ENCODE data around the gene EXO5.

The EXO5 gene

DNA sequence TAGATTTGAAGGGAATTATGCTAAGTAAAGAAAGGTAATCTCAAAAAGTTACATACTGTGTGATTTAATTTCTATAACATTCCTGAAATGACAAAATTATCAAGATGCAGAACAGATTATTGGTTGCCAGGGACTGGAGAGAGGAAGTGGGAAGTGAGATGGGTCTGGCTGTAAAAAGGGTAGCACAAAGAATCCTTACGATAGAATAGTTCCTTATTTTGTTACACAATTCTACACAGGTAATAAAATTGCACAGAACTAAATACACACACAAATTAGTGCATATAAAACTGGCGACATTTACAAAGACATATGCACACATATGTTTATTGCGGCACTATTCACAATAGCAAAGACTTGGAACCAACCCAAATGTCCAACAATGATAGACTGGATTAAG lies 56.3 kb downstream of the EXO5 start:
- H4K20me1 ChIP-seq (ENCODE audit: control insufficient read depth, insufficient read depth, low read depth, low read length), result no peaks in the 10 kb centered on the region
- H3K4me3 ChIP-seq (ENCODE audit: low read length), result no peak overlapping the region
- no peak overlapping the region for H3K4me2 ChIP-seq (ENCODE audit: low read length)
- no peaks in the 10 kb centered on the region for H3K79me2 ChIP-seq (ENCODE audit: control insufficient read depth, low read length)
- no peaks in the 10 kb centered on the region for H3K9me3 ChIP-seq (ENCODE audit: control insufficient read depth, insufficient read depth, low read length)
- no peaks in the 10 kb centered on the region for H3K36me3 ChIP-seq (ENCODE audit: control insufficient read depth, low read length)
- no peaks in the 10 kb centered on the region for H3K4me1 ChIP-seq (ENCODE audit: control insufficient read depth, low read length)
- H3K27ac ChIP-seq (ENCODE audit: low read depth, low read length), result no peak overlapping the region
- 0 out of 2 replicates have a peak, but pooled peaks cover 2% of the 10 kb centered on the region for H3K27me3 ChIP-seq (ENCODE audit: control insufficient read depth, low read length)
- H3F3A ChIP-seq (ENCODE audit: control insufficient read depth, insufficient read depth), result no peaks in the 10 kb centered on the region
- no peaks in the 10 kb centered on the region for H3K9me2 ChIP-seq (replicated peaks; ENCODE audit: control insufficient read depth, low read length)
- TF ChIP-seq, protein P1, sequence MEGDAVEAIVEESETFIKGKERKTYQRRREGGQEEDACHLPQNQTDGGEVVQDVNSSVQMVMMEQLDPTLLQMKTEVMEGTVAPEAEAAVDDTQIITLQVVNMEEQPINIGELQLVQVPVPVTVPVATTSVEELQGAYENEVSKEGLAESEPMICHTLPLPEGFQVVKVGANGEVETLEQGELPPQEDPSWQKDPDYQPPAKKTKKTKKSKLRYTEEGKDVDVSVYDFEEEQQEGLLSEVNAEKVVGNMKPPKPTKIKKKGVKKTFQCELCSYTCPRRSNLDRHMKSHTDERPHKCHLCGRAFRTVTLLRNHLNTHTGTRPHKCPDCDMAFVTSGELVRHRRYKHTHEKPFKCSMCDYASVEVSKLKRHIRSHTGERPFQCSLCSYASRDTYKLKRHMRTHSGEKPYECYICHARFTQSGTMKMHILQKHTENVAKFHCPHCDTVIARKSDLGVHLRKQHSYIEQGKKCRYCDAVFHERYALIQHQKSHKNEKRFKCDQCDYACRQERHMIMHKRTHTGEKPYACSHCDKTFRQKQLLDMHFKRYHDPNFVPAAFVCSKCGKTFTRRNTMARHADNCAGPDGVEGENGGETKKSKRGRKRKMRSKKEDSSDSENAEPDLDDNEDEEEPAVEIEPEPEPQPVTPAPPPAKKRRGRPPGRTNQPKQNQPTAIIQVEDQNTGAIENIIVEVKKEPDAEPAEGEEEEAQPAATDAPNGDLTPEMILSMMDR (IDR thresholded peaks at IDR 0.05; ENCODE audit: low read depth, low read length, poor library complexity, severe bottlenecking), result no peak
- no peak for TF ChIP-seq EZH2phosphoT487 (IDR thresholded peaks at IDR 0.05; ENCODE audit: borderline replicate concordance, low read length)
